HepG2 (cell line): ENCODE measurements around the gene CDK8. TPM values are rescaled to one million over a fixed set of nuclear protein-coding genes. Genes with fewer than 3 reads are reported as not detected.

Experiments used
- AFF4 ChIP-seq: sonication (generic); formaldehyde crosslinking; IDR thresholded peaks from 2 replicates; pipeline ENCODE4 v1.4.0; 2020; ENCODE audit warnings: missing genetic modification reagents
- NAIF1 ChIP-seq: sonication (generic); formaldehyde crosslinking; IDR thresholded peaks from 2 replicates; pipeline ENCODE4 v1.5.0; 2020; ENCODE audit warnings: mild to moderate bottlenecking, missing genetic modification reagents, borderline replicate concordance
- PAX8 ChIP-seq: sonication (generic); formaldehyde crosslinking; IDR thresholded peaks from 2 replicates; pipeline ENCODE4 v1.8.0; 2022; ENCODE audit warnings: mild to moderate bottlenecking, missing genetic modification reagents, borderline replicate concordance
- RCOR2 ChIP-seq: IDR thresholded peaks from 2 replicates; pipeline ENCODE4 v1.6.1; 2016; ENCODE audit warnings: missing biosample characterization, missing genetic modification reagents
- REXO4 ChIP-seq: sonication (generic); formaldehyde crosslinking; IDR thresholded peaks from 2 replicates; pipeline ENCODE4 v1.8.0; 2022; ENCODE audit warnings: missing genetic modification reagents, mild to moderate bottlenecking, borderline replicate concordance
- SETDB1 ChIP-seq: sonication (generic); formaldehyde crosslinking; IDR thresholded peaks from 2 replicates; pipeline ENCODE4 v1.5.1; 2020; ENCODE audit warnings: missing genetic modification reagents, mild to moderate bottlenecking, borderline replicate concordance
- SNAPC4 ChIP-seq: sonication (generic); formaldehyde crosslinking; IDR thresholded peaks from 2 replicates; pipeline ENCODE4 v1.4.0; 2020; ENCODE audit warnings: mild to moderate bottlenecking, missing genetic modification reagents
- STAT6 ChIP-seq: sonication (generic); formaldehyde crosslinking; IDR thresholded peaks from 2 replicates; pipeline ENCODE4 v1.4.0; 2020; ENCODE audit warnings: missing genetic modification reagents, mild to moderate bottlenecking, borderline replicate concordance
- ZBTB49 ChIP-seq: sonication (generic); formaldehyde crosslinking; IDR thresholded peaks from 2 replicates; pipeline ENCODE4 v1.4.0; 2020; ENCODE audit warnings: missing genetic modification reagents, borderline replicate concordance
- ZNF354B ChIP-seq: sonication (generic); formaldehyde crosslinking; IDR thresholded peaks from 2 replicates; pipeline ENCODE4 v1.8.0; 2022; ENCODE audit warnings: mild to moderate bottlenecking, missing genetic modification reagents
- ZNF639 ChIP-seq: conservative IDR thresholded peaks from 2 replicates; pipeline ENCODE4 v1.6.1; 2018; ENCODE audit warnings: missing genetic modification reagents
- ZSCAN30 ChIP-seq: sonication (generic); formaldehyde crosslinking; IDR thresholded peaks from 2 replicates; pipeline ENCODE4 v1.5.0; 2020; ENCODE audit warnings: mild to moderate bottlenecking, missing genetic modification reagents
- polyA plus RNA-seq, 8 experiments: library from polyadenylated mRNA; depleted of rRNA in 3 of 8; stranded (reverse) in 7 of 8; unstranded in 1 of 8; fragments of >200 nt; fragmentation: Illumina TruSeq in 4 of 8; extraction: Trizol in 4 of 8; gene quantifications; 2 replicates each; pipeline versions ENCODE4 v1.2.1 to v1.2.3, GENCODE V29; 2011 to 2016; ENCODE audit warnings: low read depth in 4 of 8, missing spikeins in 1 of 8, mixed read lengths in 1 of 8; ENCODE audit not compliant: insufficient read depth in 1 of 8
- total RNA-seq, 5 experiments: library from RNA; depleted of rRNA; stranded (reverse); fragments of >200 nt; fragmentation: Illumina TruSeq; extraction: Trizol; gene quantifications; 2 replicates each; pipeline ENCODE4 v1.2.3, GENCODE V29; 2016; ENCODE audit warnings: low read depth in 1 of 5

CDK8 gene
- total and polyA plus RNA-seq, 2 of the 13 experiments (the other 11 are each of a cell fraction or from before 2014, with no cell fraction given): 15.8 to 16.4 TPM

GRCh38 chr13:26221721-26222519 lies 32.0 kb upstream of the CDK8 start, which contains the start of gene RNF6 (continued):
- no peak for TF ChIP-seq ZSCAN30 (CRISPR knock-in tag)
- TF ChIP-seq PAX8 (CRISPR knock-in tag): no peak
- peak; percentile 59; the same call in 1 of the 2 replicates for TF ChIP-seq REXO4
- TF ChIP-seq ZBTB49 (CRISPR knock-in tag): no peak
- no peak for TF ChIP-seq AFF4
- no peak for TF ChIP-seq RCOR2 (CRISPR knock-in tag)
- no peak for TF ChIP-seq NAIF1
- TF ChIP-seq SNAPC4 (CRISPR knock-in tag): peak; percentile 79; the same call in 1 of the 2 replicates
- 0 out of 2 replicates have a peak, but pooled peaks have one; percentile 79 for TF ChIP-seq ZNF354B
- peak; percentile 87 for TF ChIP-seq ZNF639 (CRISPR knock-in tag)
- no peak for TF ChIP-seq STAT6
- no peak for TF ChIP-seq SETDB1 (CRISPR knock-in tag)
